GM12875 (cell line): ENCODE measurements around the gene FBXW4.

Source experiments
- H3K4me3 ChIP-seq: one replicate; pipeline ENCODE4 v1.5.1; 2011; ENCODE audit warnings: low read depth, low read length, control low read depth
- TF ChIP-seq, protein P1 (sequence below): IDR thresholded peaks from 2 replicates; pipeline ENCODE4 v1.5.1; 2011; ENCODE audit warnings: low read depth, mild to moderate bottlenecking, control low read depth, inconsistent platforms, low read length, moderate library complexity, borderline replicate concordance; ENCODE audit not compliant: insufficient read depth

FBXW4 gene

DNA sequence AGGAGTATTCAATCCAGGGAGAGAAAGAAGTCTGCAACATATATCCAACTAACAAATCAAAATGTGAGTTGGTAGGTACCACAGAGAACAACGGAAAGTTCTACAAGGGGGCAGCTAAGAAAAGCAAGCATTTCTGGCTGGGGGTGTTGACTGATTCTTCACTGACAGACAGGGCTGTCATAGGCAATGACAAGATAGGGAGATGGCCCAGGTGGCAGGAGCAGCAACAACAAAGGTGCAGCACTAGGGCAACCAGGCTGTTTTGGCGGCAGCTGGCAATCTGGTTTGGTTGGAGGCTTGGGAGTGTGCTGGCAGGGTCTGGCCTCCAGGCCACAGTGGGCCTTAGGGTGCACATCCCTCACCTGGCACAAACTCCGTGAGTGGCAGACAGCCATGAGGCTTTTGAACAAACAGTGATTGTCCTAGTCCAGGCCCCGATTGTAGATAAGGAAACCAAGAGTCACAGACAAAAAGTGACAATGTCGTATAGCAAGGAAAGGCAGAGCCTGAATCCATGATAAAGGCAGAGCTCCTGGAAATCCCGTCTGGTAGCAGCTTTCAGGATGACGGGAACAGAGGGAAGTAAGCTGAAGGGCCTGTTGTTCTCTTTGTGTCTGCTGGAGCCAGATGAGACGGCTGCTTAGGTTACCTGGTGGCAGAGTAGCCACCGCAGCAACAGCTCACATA is 78.4 kb downstream of the FBXW4 start:
- TF ChIP-seq, protein P1, sequence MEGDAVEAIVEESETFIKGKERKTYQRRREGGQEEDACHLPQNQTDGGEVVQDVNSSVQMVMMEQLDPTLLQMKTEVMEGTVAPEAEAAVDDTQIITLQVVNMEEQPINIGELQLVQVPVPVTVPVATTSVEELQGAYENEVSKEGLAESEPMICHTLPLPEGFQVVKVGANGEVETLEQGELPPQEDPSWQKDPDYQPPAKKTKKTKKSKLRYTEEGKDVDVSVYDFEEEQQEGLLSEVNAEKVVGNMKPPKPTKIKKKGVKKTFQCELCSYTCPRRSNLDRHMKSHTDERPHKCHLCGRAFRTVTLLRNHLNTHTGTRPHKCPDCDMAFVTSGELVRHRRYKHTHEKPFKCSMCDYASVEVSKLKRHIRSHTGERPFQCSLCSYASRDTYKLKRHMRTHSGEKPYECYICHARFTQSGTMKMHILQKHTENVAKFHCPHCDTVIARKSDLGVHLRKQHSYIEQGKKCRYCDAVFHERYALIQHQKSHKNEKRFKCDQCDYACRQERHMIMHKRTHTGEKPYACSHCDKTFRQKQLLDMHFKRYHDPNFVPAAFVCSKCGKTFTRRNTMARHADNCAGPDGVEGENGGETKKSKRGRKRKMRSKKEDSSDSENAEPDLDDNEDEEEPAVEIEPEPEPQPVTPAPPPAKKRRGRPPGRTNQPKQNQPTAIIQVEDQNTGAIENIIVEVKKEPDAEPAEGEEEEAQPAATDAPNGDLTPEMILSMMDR = no peak
- H3K4me3 ChIP-seq = no peak overlapping the region

DNA sequence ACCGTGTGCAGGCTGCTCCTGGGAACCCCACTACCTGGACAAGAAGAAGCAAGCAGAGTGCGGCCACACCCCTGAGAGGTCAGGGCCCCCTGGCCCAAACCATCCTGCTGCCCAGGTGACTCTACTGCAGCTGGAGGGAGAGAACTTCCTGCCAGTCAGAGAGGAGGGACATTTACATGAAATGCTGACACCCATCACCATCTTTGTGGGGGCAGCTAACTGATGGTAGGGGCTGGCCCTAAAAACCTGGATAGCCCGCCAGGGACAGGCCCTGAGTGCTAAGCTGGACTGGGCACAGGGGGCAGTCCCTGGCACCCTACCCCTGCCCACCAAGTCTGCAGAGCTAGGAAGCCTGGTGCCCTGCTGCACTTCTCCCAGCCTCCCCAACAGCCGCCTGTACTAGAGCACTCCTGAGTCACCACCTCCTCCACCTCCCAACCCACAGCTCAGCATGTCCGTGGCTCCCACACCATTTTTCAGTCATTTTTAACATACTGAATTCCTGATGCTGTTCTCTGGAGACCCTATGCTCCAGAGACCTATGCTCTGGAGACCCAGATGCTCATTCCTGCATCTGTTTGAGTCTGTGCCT is 79.3 kb downstream of the FBXW4 start:
- TF ChIP-seq, protein P1 = no peak
- no peak overlapping the region for H3K4me3 ChIP-seq

DNA sequence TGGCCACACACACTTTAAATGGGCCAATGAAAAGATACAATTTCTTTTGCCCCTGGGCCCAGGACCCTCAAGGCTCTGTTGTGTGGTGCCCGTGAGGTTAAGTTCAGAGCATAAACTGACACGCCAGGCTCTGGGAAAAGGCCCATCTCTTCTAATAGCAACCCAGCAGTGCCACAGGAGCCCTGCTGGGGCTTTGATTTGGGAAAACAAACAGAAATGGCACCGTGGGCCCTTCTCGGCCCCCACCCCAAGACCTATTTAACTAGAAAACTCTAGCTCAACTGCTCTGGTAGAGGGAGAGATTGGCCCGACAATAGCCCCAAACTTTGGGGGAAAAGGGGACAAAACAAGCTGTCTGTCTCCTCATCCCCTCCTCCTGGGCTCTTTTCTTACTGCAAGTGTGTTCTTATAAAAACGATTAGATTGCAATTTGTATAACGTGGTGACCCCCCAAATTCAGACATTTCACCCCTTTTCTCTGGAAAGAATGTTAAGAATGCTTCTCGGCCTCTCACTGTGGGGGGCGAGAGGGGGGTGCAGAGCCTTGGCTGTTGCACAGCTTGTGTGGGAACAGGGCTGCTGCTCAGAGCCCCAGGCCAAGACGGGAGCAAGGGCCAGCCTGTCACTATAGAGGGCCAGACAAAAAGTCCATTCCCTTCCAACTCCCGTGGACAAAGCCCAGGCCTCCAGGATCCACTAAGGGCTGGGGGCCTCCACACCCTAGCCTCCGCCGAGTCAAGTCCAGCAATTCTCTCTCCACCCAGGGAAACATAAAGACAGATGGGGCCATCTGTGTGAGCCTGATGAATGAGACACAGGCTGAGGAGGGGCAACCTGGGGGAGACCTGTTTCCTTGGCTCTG is 80.1 kb downstream of the FBXW4 start:
- TF ChIP-seq, protein P1 = no peak
- no peak overlapping the region for H3K4me3 ChIP-seq

DNA sequence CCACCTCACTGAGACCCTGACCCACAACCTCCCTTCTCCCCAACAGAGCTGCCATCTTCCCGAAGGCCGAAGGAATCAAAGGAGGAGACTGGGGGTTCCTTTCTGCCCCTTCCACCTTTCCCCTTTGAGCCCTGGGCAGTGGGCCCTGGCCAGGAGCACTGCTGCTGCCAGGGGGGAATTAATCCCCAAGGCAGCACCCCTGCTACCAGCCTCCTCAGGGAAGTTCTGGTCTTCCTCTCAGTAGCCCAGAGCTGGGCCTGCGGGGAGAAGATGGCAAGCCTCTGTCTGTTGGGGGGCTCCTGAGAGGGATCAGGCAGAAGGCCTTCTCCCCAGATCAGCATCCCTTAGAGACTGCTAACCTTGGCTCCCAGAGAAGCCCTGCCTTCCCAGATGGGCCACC is 81.3 kb downstream of the FBXW4 start:
- TF ChIP-seq, protein P1 = no peak
- H3K4me3 ChIP-seq = no peak overlapping the region

DNA sequence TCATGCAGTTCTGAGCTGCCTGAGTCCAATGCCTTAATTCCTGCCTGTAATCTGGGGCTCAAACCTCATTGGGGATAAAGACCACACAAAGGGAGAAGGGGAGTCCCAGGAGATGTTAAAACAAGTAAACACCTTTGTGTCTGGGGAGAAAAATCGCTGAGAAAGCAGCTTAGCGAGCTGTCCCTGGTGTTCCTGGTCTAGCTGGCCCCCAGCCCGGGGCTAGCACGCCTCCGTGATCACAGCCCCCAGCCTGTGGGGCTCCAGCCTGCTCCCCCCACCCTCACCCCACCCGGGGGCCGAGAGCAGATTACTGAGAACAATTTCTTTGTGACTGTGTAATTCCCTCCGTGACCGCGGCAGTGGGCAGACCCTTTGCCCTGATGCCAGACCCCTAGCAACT is 82.1 kb downstream of the FBXW4 start:
- TF ChIP-seq, protein P1 = no peak
- no peak overlapping the region for H3K4me3 ChIP-seq

DNA sequence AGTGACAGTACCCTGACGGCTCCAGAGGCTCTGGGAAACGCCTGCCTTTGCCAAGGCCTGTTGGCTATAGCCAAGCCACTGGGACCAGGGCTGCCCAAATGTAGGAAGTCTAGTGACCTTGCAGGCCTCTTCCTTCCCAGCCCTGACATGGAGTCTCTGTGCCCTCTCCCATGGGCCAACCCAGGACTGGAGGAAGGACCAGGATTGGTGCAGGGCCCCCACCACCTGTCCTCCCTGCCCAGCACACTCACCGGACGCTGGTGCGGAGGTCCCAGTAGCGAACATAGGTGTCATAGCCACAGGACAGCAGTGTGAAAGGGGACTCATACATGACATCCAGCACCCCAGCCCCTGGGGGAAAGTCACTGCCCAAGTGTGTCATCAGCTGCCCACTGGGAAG is 82.9 kb downstream of the FBXW4 start:
- TF ChIP-seq, protein P1 = no peak
- no peak overlapping the region for H3K4me3 ChIP-seq
